Fibroblast of lung (primary cell): Measurements from ENCODE around the gene ZCCHC14. TPM values are rescaled to one million over a fixed set of nuclear protein-coding genes. Genes with fewer than 3 reads are reported as not detected.
A peak's percentile ranks its signal among the peaks of the same experiment; 100 is the strongest.
"Not testable (repeated sequence)": the region's sequence is repeated elsewhere in the genome, so short reads cannot be mapped to it uniquely, and the experiment has no call there.

ENCODE experiments used
- DNase-seq, 2 donors: peaks; one replicate each; pipeline versions ENCODE4 v3.0.0 to v3.0.0-alpha.2; 2010; ENCODE audit warnings: low read depth in 2 of 2
- H2AFZ ChIP-seq: 2 replicates; pipeline ENCODE4 v1.5.1; 2012; ENCODE audit warnings: low read length, control low read depth, inconsistent platforms
- H3K27ac ChIP-seq: 2 replicates; pipeline ENCODE4 v1.5.1; 2011; ENCODE audit warnings: low read length, control low read depth; ENCODE audit not compliant: insufficient read depth
- H3K27me3 ChIP-seq: 2 replicates; pipeline ENCODE4 v1.5.1; 2011; ENCODE audit warnings: mild to moderate bottlenecking, low read length; ENCODE audit not compliant: control insufficient read depth, insufficient read depth
- H3K36me3 ChIP-seq: 2 replicates; pipeline ENCODE4 v1.5.1; 2011; ENCODE audit warnings: low read length; ENCODE audit not compliant: control insufficient read depth, insufficient read depth
- H3K4me1 ChIP-seq: 2 replicates; pipeline ENCODE4 v1.5.1; 2011; ENCODE audit warnings: low read length; ENCODE audit not compliant: control insufficient read depth, insufficient read depth; ENCODE audit errors: extremely low read depth
- H3K4me2 ChIP-seq: 2 replicates; pipeline ENCODE4 v1.5.1; 2011; ENCODE audit warnings: low read length, control low read depth; ENCODE audit not compliant: insufficient read depth; ENCODE audit errors: extremely low read depth
- H3K4me3 ChIP-seq, 4 experiments: fragments of 200-600 bp in 1 of 4; sonication (generic) in 1 of 4; replicated peaks in 1 of 4; 2 replicates each; pipeline ENCODE4 v1.5.1; 2011 to 2016; ENCODE audit warnings: low read length in 4 of 4, low read depth in 3 of 4, mild to moderate bottlenecking in 3 of 4, control low read depth in 2 of 4, inconsistent platforms in 1 of 4, mixed read lengths in 1 of 4; ENCODE audit not compliant: insufficient read depth in 1 of 4; ENCODE audit errors: control extremely low read depth in 1 of 4
- H3K79me2 ChIP-seq: 2 replicates; pipeline ENCODE4 v1.5.1; 2012; ENCODE audit warnings: mild to moderate bottlenecking, low read length, inconsistent platforms; ENCODE audit not compliant: control insufficient read depth, insufficient read depth
- H3K9ac ChIP-seq: 2 replicates; pipeline ENCODE4 v1.5.1; 2011; ENCODE audit warnings: mild to moderate bottlenecking, low read length, control low read depth; ENCODE audit not compliant: insufficient read depth
- H3K9me3 ChIP-seq: 2 replicates; pipeline ENCODE4 v1.5.1; 2012; ENCODE audit warnings: low read depth, low read length; ENCODE audit not compliant: control insufficient read depth, insufficient read depth
- H4K20me1 ChIP-seq: 2 replicates; pipeline ENCODE4 v1.5.1; 2011; ENCODE audit warnings: low read length; ENCODE audit not compliant: control insufficient read depth, insufficient read depth; ENCODE audit errors: extremely low read depth
- CTCF ChIP-seq, 2 donors: IDR thresholded peaks in 1 of 2; conservative IDR thresholded peaks in 1 of 2; 1 replicate in 1 of 2; 2 replicates in 1 of 2; pipeline ENCODE4 v1.5.1; 2011 to 2012; ENCODE audit warnings: low read length in 2 of 2, control low read depth in 1 of 2, inconsistent platforms in 1 of 2, low read depth in 1 of 2, mild to moderate bottlenecking in 1 of 2
- EZH2 ChIP-seq: IDR thresholded peaks from 2 replicates; pipeline ENCODE4 v1.5.1; 2012; ENCODE audit warnings: low read length, control low read depth, mild to moderate bottlenecking; ENCODE audit errors: missing control alignments
- polyA plus RNA-seq, 2 donors: library from polyadenylated mRNA; depleted of rRNA in 1 of 2; stranded (reverse) in 1 of 2; unstranded in 1 of 2; fragments of >200 nt; gene quantifications; 2 replicates each; pipeline ENCODE4 v1.2.1, GENCODE V29; 2011 to 2012; ENCODE audit warnings: missing spikeins in 1 of 2
- total RNA-seq: library from RNA; depleted of rRNA; stranded (reverse); fragments of >200 nt; gene quantifications from 2 replicates; pipeline ENCODE4 v1.2.1, GENCODE V29; 2014

The ZCCHC14 gene
- total and polyA plus RNA-seq, 2 donors (not counting 1 experiment from before 2014, with no cell fraction given): 6.4 to 16.3 TPM

GRCh38 chr16:87391950-87392820 is 100.6 kb downstream of the ZCCHC14 start, which contains the start of gene MAP1LC3B:
Gene MAP1LC3B, plus strand, starts transcription at chr16:87392336. Its CDS starts 92 bp downstream, at chr16:87392428.
- Histone ChIP-seq H2AFZ (no peak within 1 kb of the TSS), H3K4me3 (peak within 1 kb of the TSS; percentile 70 to 99 (median 92)), H3K4me1 (peaks cover 10% of the 10 kb centered on the region), H3K27me3 (no peaks in the 10 kb centered on the region), H3K9ac (peak within 1 kb of the TSS; percentile 89), H3K4me2 (peak within 1 kb of the TSS; percentile 97), H3K9me3 (no peaks in the 10 kb centered on the region), H3K36me3 (no peaks in the 10 kb centered on the region), H3K27ac (peak within 1 kb of the TSS; percentile 94), H3K79me2 (peaks cover 41% of the 10 kb centered on the region), H4K20me1 (peaks cover 3% of the 10 kb centered on the region)
- peak; percentile 91 to 96 for DNase-seq
- no peak for TF ChIP-seq CTCF (conservative IDR thresholded peaks at IDR 0.05 in 1 of 2, IDR thresholded peaks at IDR 0.05 in 1 of 2; ENCODE audit: low read depth in 1 of 2, low read length in 2 of 2)
- no peak for TF ChIP-seq EZH2

GRCh38 chr16:87391324-87391949 is 101.4 kb downstream of the ZCCHC14 start:
- H4K20me1 ChIP-seq: peaks cover 3% of the 10 kb centered on the region
- peak; percentile 19 to 31 for DNase-seq
- H2AFZ ChIP-seq: no peak overlapping the region
- no peaks in the 10 kb centered on the region for H3K36me3 ChIP-seq
- H3K79me2 ChIP-seq: peaks cover 34% of the 10 kb centered on the region
- TF ChIP-seq CTCF (conservative IDR thresholded peaks at IDR 0.05 in 1 of 2, IDR thresholded peaks at IDR 0.05 in 1 of 2; ENCODE audit: low read depth in 1 of 2, low read length in 2 of 2): no peak
- TF ChIP-seq EZH2: no peak
- H3K27me3 ChIP-seq: no peaks in the 10 kb centered on the region
- H3K4me2 ChIP-seq: peak overlapping the region; percentile 84
- peaks cover 10% of the 10 kb centered on the region for H3K4me1 ChIP-seq
- peak overlapping the region; percentile 94 for H3K27ac ChIP-seq
- H3K9ac ChIP-seq: peak overlapping the region; percentile 89
- no peaks in the 10 kb centered on the region for H3K9me3 ChIP-seq
- H3K4me3 ChIP-seq: peak overlapping the region; percentile 46 to 61 (median 54)

- no peaks in the 10 kb centered on the region for H3K9me3 ChIP-seq
- no peak for TF ChIP-seq CTCF (conservative IDR thresholded peaks at IDR 0.05 in 1 of 2, IDR thresholded peaks at IDR 0.05 in 1 of 2; ENCODE audit: low read depth in 1 of 2, low read length in 2 of 2)
- TF ChIP-seq EZH2: no peak
- peaks cover 31% of the 10 kb centered on the region for H3K79me2 ChIP-seq
- H3K4me2 ChIP-seq: peak overlapping the region; percentile 84
- no peaks in the 10 kb centered on the region for H3K27me3 ChIP-seq
- H3K4me1 ChIP-seq: peaks cover 10% of the 10 kb centered on the region
- H3K4me3 ChIP-seq: peak overlapping the region in 1 of 4 experiments; percentile 61
- H3K36me3 ChIP-seq: no peaks in the 10 kb centered on the region
- DNase-seq: no peak
- peaks cover 3% of the 10 kb centered on the region for H4K20me1 ChIP-seq
- H3K27ac ChIP-seq: peak overlapping the region; percentile 94
- H2AFZ ChIP-seq: no peak overlapping the region
- H3K9ac ChIP-seq: no peak overlapping the region
Observed at GRCh38 chr16:87390641-87391323, 102.0 kb downstream of the ZCCHC14 start.

- peaks cover 10% of the 10 kb centered on the region for H3K4me1 ChIP-seq
- H3K9ac ChIP-seq, H2AFZ ChIP-seq, DNase-seq, H3K4me3 ChIP-seq, H3K4me2 ChIP-seq, H3K27ac ChIP-seq, H4K20me1 ChIP-seq, H3K36me3 ChIP-seq, H3K27me3 ChIP-seq, H3K9me3 ChIP-seq: not testable (repeated sequence)
- peaks cover 23% of the 10 kb centered on the region for H3K79me2 ChIP-seq
Observed at GRCh38 chr16:87389914-87390313, 102.9 kb downstream of the ZCCHC14 start.
